Measurements from ENCODE around the gene BRSK2. TPM values are rescaled to one million over a fixed set of nuclear protein-coding genes. Genes with fewer than 3 reads are reported as not detected.

Gene BRSK2
- total RNA-seq, 6 donors from 2014 or later, result 0.11 to 0.54 (median 0.25) TPM; not detected in 2

- no peak overlapping the region for H3K4me3 ChIP-seq
- H3K36me3 ChIP-seq, result no peaks in the 10 kb centered on the region
- H3K27ac ChIP-seq, result no peak overlapping the region
- no peaks in the 10 kb centered on the region for H3K4me1 ChIP-seq
- TF ChIP-seq, protein P1, sequence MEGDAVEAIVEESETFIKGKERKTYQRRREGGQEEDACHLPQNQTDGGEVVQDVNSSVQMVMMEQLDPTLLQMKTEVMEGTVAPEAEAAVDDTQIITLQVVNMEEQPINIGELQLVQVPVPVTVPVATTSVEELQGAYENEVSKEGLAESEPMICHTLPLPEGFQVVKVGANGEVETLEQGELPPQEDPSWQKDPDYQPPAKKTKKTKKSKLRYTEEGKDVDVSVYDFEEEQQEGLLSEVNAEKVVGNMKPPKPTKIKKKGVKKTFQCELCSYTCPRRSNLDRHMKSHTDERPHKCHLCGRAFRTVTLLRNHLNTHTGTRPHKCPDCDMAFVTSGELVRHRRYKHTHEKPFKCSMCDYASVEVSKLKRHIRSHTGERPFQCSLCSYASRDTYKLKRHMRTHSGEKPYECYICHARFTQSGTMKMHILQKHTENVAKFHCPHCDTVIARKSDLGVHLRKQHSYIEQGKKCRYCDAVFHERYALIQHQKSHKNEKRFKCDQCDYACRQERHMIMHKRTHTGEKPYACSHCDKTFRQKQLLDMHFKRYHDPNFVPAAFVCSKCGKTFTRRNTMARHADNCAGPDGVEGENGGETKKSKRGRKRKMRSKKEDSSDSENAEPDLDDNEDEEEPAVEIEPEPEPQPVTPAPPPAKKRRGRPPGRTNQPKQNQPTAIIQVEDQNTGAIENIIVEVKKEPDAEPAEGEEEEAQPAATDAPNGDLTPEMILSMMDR (IDR thresholded peaks at IDR 0.05), result no peak
- no peak for TF ChIP-seq POLR2AphosphoS5 (IDR thresholded peaks at IDR 0.05)
- ATAC-seq (ENCODE audit: low FRiP score in 2 of 2) (no peak), DNase-seq (peak in 1 of 2 donors; percentile 61)
- 76 to 82% methylated on average over 12 to 18 of the region's 23 CpGs for WGBS, 2 donors
- H3K9me3 ChIP-seq, result no peaks in the 10 kb centered on the region
- H3K27me3 ChIP-seq, result peaks cover 0 to 8% (median under 1%) of the 10 kb centered on the region in 4 donors
Observed at GRCh38 chr11:1403721-1404460, 14.2 kb downstream of the BRSK2 start.

DNA sequence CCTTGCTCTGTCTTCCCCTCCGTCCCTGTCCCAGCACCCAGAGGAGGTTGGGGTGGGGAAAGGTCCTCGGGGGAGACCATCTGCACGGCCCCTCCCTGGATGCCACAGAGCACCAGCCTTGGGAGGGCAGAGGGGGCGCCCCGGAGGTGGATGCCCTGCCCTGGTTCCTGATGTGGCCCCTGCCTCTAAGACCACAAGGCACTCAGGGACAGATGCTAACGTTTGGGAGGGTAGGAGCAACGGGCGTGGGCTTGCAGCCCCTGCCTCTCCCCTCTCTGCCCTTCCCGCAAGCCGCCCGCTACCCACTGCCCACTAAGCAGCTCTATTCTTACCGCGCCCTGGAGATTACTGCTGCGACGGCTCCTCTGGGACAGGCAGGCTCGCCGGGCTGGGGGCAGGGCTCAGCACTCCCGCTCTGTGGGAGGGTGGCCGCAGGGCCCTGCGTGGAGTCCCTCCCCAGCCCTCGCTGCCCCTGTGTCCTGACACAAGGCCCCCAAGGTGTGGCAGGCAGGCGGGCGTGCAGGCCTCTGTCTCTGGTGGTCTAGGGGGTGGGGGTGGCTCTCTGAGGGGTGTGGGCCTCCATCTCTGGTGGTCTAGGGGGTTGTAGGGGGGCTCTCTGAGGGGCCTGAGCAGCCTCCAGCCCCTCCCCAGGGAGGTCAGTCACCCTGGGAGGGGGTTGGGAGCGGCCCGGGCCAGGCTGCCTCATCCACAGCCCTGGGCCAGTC, 14.9 kb downstream of the BRSK2 start:
- Histone ChIP-seq H3K27ac (no peak overlapping the region), H3K4me1 (no peaks in the 10 kb centered on the region), H3K9me3 (no peaks in the 10 kb centered on the region), H3K4me3 (no peak overlapping the region), H3K27me3 (peaks cover 0 to 8% (median under 1%) of the 10 kb centered on the region in 4 donors), H3K36me3 (no peaks in the 10 kb centered on the region)
- 74 to 83% methylated on average over 4 to 10 of the region's 25 CpGs for WGBS, 2 donors
- ATAC-seq (ENCODE audit: low FRiP score in 2 of 2), result no peak
- TF ChIP-seq POLR2AphosphoS5 (IDR thresholded peaks at IDR 0.05), result no peak
- no peak for TF ChIP-seq EP300 (IDR thresholded peaks at IDR 0.05)
- TF ChIP-seq POLR2A (IDR thresholded peaks at IDR 0.05), result no peak
- TF ChIP-seq, protein P1 (IDR thresholded peaks at IDR 0.05), result no peak
- peak in 1 of 2 donors; percentile 62 for DNase-seq

GRCh38 chr11:1405186-1406020, 15.7 kb downstream of the BRSK2 start:
- H3K27me3 ChIP-seq, result peaks cover 0 to 8% (median under 1%) of the 10 kb centered on the region in 4 donors
- H3K9me3 ChIP-seq, result no peaks in the 10 kb centered on the region
- H3K36me3 ChIP-seq, result no peaks in the 10 kb centered on the region
- H3K4me1 ChIP-seq, result no peaks in the 10 kb centered on the region
- no peak overlapping the region for H3K27ac ChIP-seq
- ATAC-seq (ENCODE audit: low FRiP score in 2 of 2), result no peak
- DNase-seq, result peak in 1 of 2 donors; percentile 64
- TF ChIP-seq POLR2AphosphoS5 (IDR thresholded peaks at IDR 0.05) (no peak), POLR2A (IDR thresholded peaks at IDR 0.05) (no peak), EP300 (IDR thresholded peaks at IDR 0.05) (no peak)
- TF ChIP-seq, protein P1 (IDR thresholded peaks at IDR 0.05), result no peak
- H3K4me3 ChIP-seq, result no peak overlapping the region
- WGBS, 2 donors, result 72 to 83% methylated on average over 5 to 20 of the region's 24 CpGs

GRCh38 chr11:1406571-1407485, 17.1 kb downstream of the BRSK2 start:
- peak in 1 of 2 donors; percentile 75 for DNase-seq
- Histone ChIP-seq H3K4me3 (no peak overlapping the region), H3K36me3 (no peaks in the 10 kb centered on the region), H3K27ac (no peak overlapping the region), H3K4me1 (no peaks in the 10 kb centered on the region), H3K9me3 (no peaks in the 10 kb centered on the region), H3K27me3 (peaks cover 0 to 3% (median under 1%) of the 10 kb centered on the region in 4 donors)
- ATAC-seq (ENCODE audit: low FRiP score in 2 of 2), result no peak
- 78 to 83% methylated on average over 6 to 26 of the region's 31 CpGs for WGBS, 2 donors
- TF ChIP-seq EP300 (IDR thresholded peaks at IDR 0.05), result no peak
- TF ChIP-seq POLR2AphosphoS5 (IDR thresholded peaks at IDR 0.05), result no peak
- TF ChIP-seq, protein P1 (IDR thresholded peaks at IDR 0.05), result no peak

All from upper lobe of left lung (tissue), 6 donors.